Left lung (tissue), 10 donors: ENCODE measurements around the gene SH3BGRL. TPM values are rescaled to one million over a fixed set of nuclear protein-coding genes. Genes with fewer than 3 reads are reported as not detected.

ENCODE experiments used
- ATAC-seq: fragments of 200-7000 bp; cut with Tn5 transposase; one replicate; pipeline ENCODE4 v1.9.1; 2020; ENCODE audit warnings: moderate library complexity
- DNase-seq, 4 donors: peaks; one replicate each; pipeline ENCODE4 v3.0.0-alpha.2; 2013 to 2020
- H3K27ac ChIP-seq, 2 donors: fragments of 200-600 bp; sonication (generic) in 1 of 2; one replicate each; pipeline versions ENCODE4 v1.5.0 to v1.8.0; 2020 to 2021
- H3K27me3 ChIP-seq, 2 donors: fragments of 200-600 bp; sonication (generic) in 1 of 2; one replicate each; pipeline versions ENCODE4 v1.5.0 to v1.8.0; 2020 to 2021
- H3K36me3 ChIP-seq, 2 donors: fragments of 200-600 bp; sonication (generic) in 1 of 2; one replicate each; pipeline versions ENCODE4 v1.5.0 to v1.8.0; 2020 to 2021
- H3K4me1 ChIP-seq, 2 donors: fragments of 200-600 bp; one replicate each; pipeline ENCODE4 v1.8.0; 2021
- H3K4me3 ChIP-seq, 2 donors: fragments of 200-600 bp; sonication (generic) in 1 of 2; one replicate each; pipeline versions ENCODE4 v1.5.0 to v1.8.0; 2020 to 2021; ENCODE audit warnings: mild to moderate bottlenecking in 1 of 2
- H3K9me3 ChIP-seq, 2 donors: fragments of 200-600 bp; sonication (generic) in 1 of 2; one replicate each; pipeline versions ENCODE4 v1.5.0 to v1.8.0; 2020 to 2021
- intact Hi-C, 2 donors: fragments of 100-400 bp; cut with DNase I; formaldehyde crosslinking; loops; one replicate each; pipeline versions ENCODE4 v1.11.2 to v1.14.2; 2022
- polyA plus RNA-seq, 6 donors: library from polyadenylated mRNA; unstranded; fragments of 120-200 nt; gene quantifications; one replicate each; pipeline ENCODE4 v1.2.1, GENCODE V29; 2013; ENCODE audit not compliant: insufficient read length in 6 of 6
- total RNA-seq, 2 donors: library from RNA; stranded (reverse); fragmentation: NEBNext Ultra II Directional; extraction: Animal tissue kit (Norgen Biotek cat#: 25700); gene quantifications; one replicate each; pipeline ENCODE4 v1.2.1, GENCODE V29; 2021
- TF ChIP-seq, protein P1 (sequence below), 2 donors: fragments of 200-600 bp; sonication (generic) in 1 of 2; IDR thresholded peaks; one replicate each; pipeline versions ENCODE4 v1.5.0 to v1.8.0; 2021; ENCODE audit warnings: antibody characterized with exemption in 2 of 2
- donor health status: DM: no; HTN: yes; CAD: no.
- donor health status: DM: no; HTN: no; CAD: no.

Gene SH3BGRL
- total and polyA plus RNA-seq, 8 donors = 110 to 240 (median 208) TPM

DNA sequence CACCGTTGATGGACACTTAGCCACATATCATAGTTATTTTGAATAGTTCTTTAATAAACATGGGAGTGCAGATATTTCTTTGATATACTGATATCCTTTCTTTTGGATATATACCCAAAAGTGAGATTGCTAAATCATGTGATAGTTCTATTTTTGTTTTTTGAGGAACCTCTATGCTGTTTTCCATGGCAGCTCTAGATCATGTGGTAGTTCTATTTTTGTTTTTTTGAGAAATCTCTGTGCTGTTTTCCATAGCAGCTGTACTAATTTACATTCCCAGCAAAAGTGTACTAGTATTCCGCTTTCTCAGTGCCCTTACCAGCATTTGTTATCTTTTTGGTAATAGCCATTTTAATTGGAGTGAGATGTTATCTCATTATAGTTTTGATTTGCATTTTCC is 3.6 kb downstream of the SH3BGRL start:
- no peaks in the 10 kb centered on the region for H3K36me3 ChIP-seq
- H3K9me3 ChIP-seq = no peaks in the 10 kb centered on the region
- H3K4me1 ChIP-seq = peaks cover 3 to 9% of the 10 kb centered on the region in 2 donors
- TF ChIP-seq, protein P1, sequence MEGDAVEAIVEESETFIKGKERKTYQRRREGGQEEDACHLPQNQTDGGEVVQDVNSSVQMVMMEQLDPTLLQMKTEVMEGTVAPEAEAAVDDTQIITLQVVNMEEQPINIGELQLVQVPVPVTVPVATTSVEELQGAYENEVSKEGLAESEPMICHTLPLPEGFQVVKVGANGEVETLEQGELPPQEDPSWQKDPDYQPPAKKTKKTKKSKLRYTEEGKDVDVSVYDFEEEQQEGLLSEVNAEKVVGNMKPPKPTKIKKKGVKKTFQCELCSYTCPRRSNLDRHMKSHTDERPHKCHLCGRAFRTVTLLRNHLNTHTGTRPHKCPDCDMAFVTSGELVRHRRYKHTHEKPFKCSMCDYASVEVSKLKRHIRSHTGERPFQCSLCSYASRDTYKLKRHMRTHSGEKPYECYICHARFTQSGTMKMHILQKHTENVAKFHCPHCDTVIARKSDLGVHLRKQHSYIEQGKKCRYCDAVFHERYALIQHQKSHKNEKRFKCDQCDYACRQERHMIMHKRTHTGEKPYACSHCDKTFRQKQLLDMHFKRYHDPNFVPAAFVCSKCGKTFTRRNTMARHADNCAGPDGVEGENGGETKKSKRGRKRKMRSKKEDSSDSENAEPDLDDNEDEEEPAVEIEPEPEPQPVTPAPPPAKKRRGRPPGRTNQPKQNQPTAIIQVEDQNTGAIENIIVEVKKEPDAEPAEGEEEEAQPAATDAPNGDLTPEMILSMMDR (IDR thresholded peaks at IDR 0.05) = no peak
- no peak overlapping the region for H3K27ac ChIP-seq
- DNase-seq (no peak), ATAC-seq (no peak)
- H3K27me3 ChIP-seq = no peaks in the 10 kb centered on the region
- intact Hi-C loops = no loop called here
- H3K4me3 ChIP-seq = no peak overlapping the region

- intact Hi-C loops = no loop called here
Observed at GRCh38 chrX:81206476-81206875, 4.6 kb downstream of the SH3BGRL start.

GRCh38 chrX:81208916-81209315 is 7.0 kb downstream of the SH3BGRL start:
- Histone ChIP-seq H3K4me3 (no peak overlapping the region), H3K36me3 (no peaks in the 10 kb centered on the region), H3K4me1 (peaks cover 1 to 6% of the 10 kb centered on the region in 2 donors), H3K27me3 (no peaks in the 10 kb centered on the region), H3K9me3 (no peaks in the 10 kb centered on the region), H3K27ac (no peak overlapping the region)
- TF ChIP-seq, protein P1 (IDR thresholded peaks at IDR 0.05) = no peak
- ATAC-seq = no peak
- intact Hi-C loops = no loop called here
- no peak for DNase-seq

More at GRCh38 chrX:81206476-81206875, 4.6 kb downstream of the SH3BGRL start:
- no peak for ATAC-seq
- TF ChIP-seq, protein P1 (IDR thresholded peaks at IDR 0.05) = no peak
- DNase-seq = no peak
- Histone ChIP-seq H3K4me1 (peaks cover 3 to 9% of the 10 kb centered on the region in 2 donors), H3K27me3 (no peaks in the 10 kb centered on the region), H3K27ac (no peak overlapping the region), H3K36me3 (no peaks in the 10 kb centered on the region), H3K4me3 (no peak overlapping the region), H3K9me3 (no peaks in the 10 kb centered on the region)

DNA sequence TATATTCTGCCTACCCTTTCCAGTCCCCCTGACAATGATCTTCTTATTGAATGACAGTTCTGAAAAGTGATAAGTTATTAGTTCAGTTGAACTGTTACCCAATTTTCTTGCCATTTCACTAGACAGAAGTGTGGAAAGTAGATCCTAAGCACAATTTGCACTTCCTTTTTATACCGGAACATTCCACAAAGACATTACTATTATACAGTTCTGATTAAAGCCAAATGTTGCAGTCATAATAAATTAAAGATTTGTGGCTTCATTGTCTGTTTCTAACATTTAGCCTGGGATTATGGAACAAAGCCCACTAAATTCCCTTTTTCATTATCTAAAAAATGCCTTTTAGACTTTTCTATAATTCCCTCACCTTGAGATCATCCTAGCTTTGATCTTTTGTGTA is 13.8 kb downstream of the SH3BGRL start:
- Histone ChIP-seq H3K4me3 (no peak overlapping the region), H3K27me3 (no peaks in the 10 kb centered on the region), H3K36me3 (no peaks in the 10 kb centered on the region), H3K9me3 (no peaks in the 10 kb centered on the region), H3K27ac (no peak overlapping the region), H3K4me1 (no peaks in the 10 kb centered on the region)
- DNase-seq (no peak), ATAC-seq (no peak)
- TF ChIP-seq, protein P1 (IDR thresholded peaks at IDR 0.05) = no peak
- intact Hi-C loops = no loop called here

GRCh38 chrX:81229229-81229628 is 27.3 kb downstream of the SH3BGRL start:
- no peak overlapping the region for H3K27ac ChIP-seq
- no peaks in the 10 kb centered on the region for H3K4me1 ChIP-seq
- H3K36me3 ChIP-seq = no peaks in the 10 kb centered on the region
- H3K27me3 ChIP-seq = no peaks in the 10 kb centered on the region
- DNase-seq (no peak), ATAC-seq (no peak)
- no peak overlapping the region for H3K4me3 ChIP-seq
- TF ChIP-seq, protein P1 (IDR thresholded peaks at IDR 0.05) = no peak
- intact Hi-C loops = no loop called here
- H3K9me3 ChIP-seq = no peaks in the 10 kb centered on the region
